K562 (cell line): ENCODE measurements around the gene CSTB. TPM values are rescaled to one million over a fixed set of nuclear protein-coding genes. Genes with fewer than 3 reads are reported as not detected.

Experiments used
- ATAC-seq: fragments of 200-7000 bp; cut with Tn5 transposase; 3 replicates; pipeline ENCODE4 v1.9.1; 2020; ENCODE audit warnings: moderate library complexity
- BruUV-seq: library from RNA; stranded (reverse); fragments of 400-500 nt; replicated peaks from 2 replicates; lab custom pipeline; 2021; lab: Mats Ljungman, UMichigan
- CTCF ChIA-PET: fragments of 300-600 bp; formaldehyde crosslinking; extraction: SDS; loops from one replicate; lab custom pipeline; 2021; ENCODE audit warnings: low intra/inter-chr PET ratio; lab: Yijun Ruan, JAX
- POLR2A ChIA-PET: fragments of 300-600, 350-650 bp; sonication (Branson Sonifier 250); formaldehyde crosslinking; extraction: SDS; loops from one replicate; lab custom pipeline; 2021; ENCODE audit warnings: antibody characterized with exemption, inconsistent platforms; lab: Yijun Ruan, JAX
- DNase-seq, 4 experiments: peaks; one replicate each; pipeline versions ENCODE4 v3.0.0 to v3.0.0-alpha.2; 2011 to 2018; ENCODE audit warnings: low spot score in 3 of 4, mixed read lengths in 3 of 4; ENCODE audit errors: extremely low read depth in 1 of 4
- FAIRE-seq: peaks from 2 replicates; lab custom pipeline; 2011; peaks lifted over from hg19 to GRCh38; lab: Jason Lieb, UNC
- H2AFZ ChIP-seq: 2 replicates; pipeline ENCODE4 v1.6.0; 2011; ENCODE audit warnings: low read depth, low read length, control low read depth, inconsistent platforms
- H3K27ac ChIP-seq: fragments of 200-600 bp; 3 replicates; pipeline ENCODE4 v1.8.0; 2011; ENCODE audit warnings: low read depth, mild to moderate bottlenecking, control low read depth, inconsistent platforms, low read length, moderate library complexity, mixed read lengths; ENCODE audit errors: extremely low read depth
- H3K27me3 ChIP-seq, 2 experiments: fragments of 300-600 bp in 1 of 2; 2 replicates in 1 of 2; 3 replicates in 1 of 2; pipeline versions ENCODE4 v1.6.0 to v1.8.0; 2011; ENCODE audit warnings: inconsistent platforms in 2 of 2, low read length in 2 of 2, mild to moderate bottlenecking in 1 of 2, mixed read lengths in 1 of 2, moderate library complexity in 1 of 2; ENCODE audit not compliant: control insufficient read depth in 2 of 2, insufficient read depth in 2 of 2
- H3K36me3 ChIP-seq: fragments of 300-600 bp; 3 replicates; pipeline ENCODE4 v1.8.0; 2011; ENCODE audit warnings: mild to moderate bottlenecking, low read length, inconsistent platforms; ENCODE audit not compliant: control insufficient read depth, insufficient read depth
- H3K4me1 ChIP-seq, 2 experiments: fragments of 200-600 bp in 1 of 2; replicated peaks in 1 of 2; 2 replicates in 1 of 2; 3 replicates in 1 of 2; pipeline versions ENCODE4 v1.5.1 to v1.8.0; 2011; ENCODE audit warnings: inconsistent platforms in 2 of 2, low read length in 2 of 2, mild to moderate bottlenecking in 1 of 2, mixed read lengths in 1 of 2, moderate library complexity in 1 of 2; ENCODE audit not compliant: control insufficient read depth in 2 of 2, insufficient read depth in 2 of 2
- H3K4me2 ChIP-seq: 2 replicates; pipeline ENCODE4 v1.6.1; 2011; ENCODE audit warnings: low read length, control low read depth, inconsistent platforms, mixed read lengths; ENCODE audit not compliant: insufficient read depth
- H3K4me3 ChIP-seq: fragments of 200-600 bp; sonication (generic), shearing (Covaris generic); 2 replicates; pipeline ENCODE4 v1.5.1; 2016; ENCODE audit warnings: control low read depth, inconsistent platforms
- H3K79me2 ChIP-seq: fragments of 200-600 bp; 3 replicates; pipeline ENCODE4 v1.8.0; 2011; ENCODE audit warnings: low read length, inconsistent platforms; ENCODE audit not compliant: control insufficient read depth, insufficient read depth
- H3K9ac ChIP-seq, 2 experiments: 2 replicates each; pipeline versions ENCODE4 v1.6.0 to v1.6.1; 2011; ENCODE audit warnings: low read depth in 2 of 2, low read length in 2 of 2, control low read depth in 1 of 2, inconsistent platforms in 1 of 2, mild to moderate bottlenecking in 1 of 2, mixed read lengths in 1 of 2; ENCODE audit not compliant: insufficient read depth in 1 of 2
- H3K9me1 ChIP-seq: one replicate; pipeline ENCODE4 v1.6.0; 2011; ENCODE audit warnings: inconsistent platforms, mild to moderate bottlenecking, low read length, moderate library complexity; ENCODE audit not compliant: control insufficient read depth, insufficient read depth
- H3K9me3 ChIP-seq: replicated peaks from 2 replicates; pipeline ENCODE4 v1.5.1; 2011; ENCODE audit warnings: low read depth, low read length, inconsistent platforms; ENCODE audit not compliant: control insufficient read depth, insufficient read depth
- H4K20me1 ChIP-seq: replicated peaks from 2 replicates; pipeline ENCODE4 v1.6.1; 2011; ENCODE audit warnings: low read length, inconsistent platforms, mixed read lengths; ENCODE audit not compliant: control insufficient read depth, insufficient read depth
- POLR2A ChIP-seq: fragments of 450-650 bp; conservative IDR thresholded peaks from 2 replicates; pipeline ENCODE4 v1.6.1; 2016
- POLR2G ChIP-seq: fragments of 200-400 bp; formaldehyde crosslinking; IDR thresholded peaks from 2 replicates; pipeline ENCODE4 v1.6.1; 2017; ENCODE audit warnings: low read depth, mild to moderate bottlenecking, antibody characterized with exemption, low read length, moderate library complexity
- WGBS: fragments of 100-300 bp; shearing (Covaris generic); methylation state at CpG from one replicate; pipeline ENCODE4 v1.1.6; 2016; ENCODE audit warnings: low coverage, mixed read lengths; ENCODE audit not compliant: insufficient coverage; ENCODE audit errors: missing lambda C conversion rate; 5-methylcytosine and 5-hydroxymethylcytosine counted together
- in situ Hi-C: fragments of 300-500 bp; cut with MboI; formaldehyde crosslinking; loops from 4 replicates; pipeline ENCODE4 v1.15.0; 2018; ENCODE audit warnings: inconsistent platforms, mixed read lengths
- intact Hi-C: fragments of 100-400 bp; cut with micrococcal nuclease; formaldehyde crosslinking; loops from 2 replicates; pipeline ENCODE4 v1.14.2; 2022
- polyA plus RNA-seq, 8 experiments: library from polyadenylated mRNA; depleted of rRNA in 4 of 8; stranded (reverse) in 5 of 8; unstranded in 3 of 8; fragments of >200 nt; fragmentation: Nextera tagmentation in 2 of 8; fragmentation: Illumina TruSeq in 1 of 8; extraction: Ambion mirVana in 2 of 8; extraction: Trizol in 1 of 8; gene quantifications; 2 replicates each; pipeline versions ENCODE4 v1.2.1 to v1.2.3, GENCODE V29; 2011 to 2014; ENCODE audit warnings: inconsistent platforms in 1 of 8, missing spikeins in 1 of 8
- total RNA-seq, 7 experiments: library from RNA; depleted of rRNA in 6 of 7; stranded (reverse); fragments of >200 nt in 6 of 7; fragmentation: Illumina TruSeq in 2 of 7; extraction: Trizol in 2 of 7; gene quantifications; 2 replicates each; pipeline versions ENCODE4 v1.2.1 to v1.2.3, GENCODE V29; 2011 to 2021; ENCODE audit warnings: low replicate concordance in 1 of 7
- TF ChIP-seq, protein P1 (sequence below): fragments of 200-800 bp; sonication (Bioruptor generic); IDR thresholded peaks from 2 replicates; pipeline ENCODE4 v1.6.1; 2017; ENCODE audit warnings: missing genetic modification characterization, missing compliant biosample characterization

Gene CSTB
- total and polyA plus RNA-seq, 9 of the 15 experiments (the other 6 are each of a cell fraction or from before 2014, with no cell fraction given), result 12.4 to 65.0 (median 31.7) TPM

GRCh38 chr21:43809346-43809799, 33.3 kb upstream of the CSTB start:
- 0 out of 2 replicates have a peak, but pooled peaks cover 5% of the 10 kb centered on the region for H4K20me1 ChIP-seq
- WGBS, result 92% methylated on average over 16 of the region's 16 CpGs
- intact Hi-C loops, result no loop called here

More at GRCh38 chr21:43809346-43809799, 33.3 kb upstream of the CSTB start:
- Histone ChIP-seq H3K4me2 (no peak overlapping the region), H3K4me1 (peaks cover 18 to 90% of the 10 kb centered on the region in 2 experiments), H3K4me3 (no peak overlapping the region), H3K9me1 (peaks cover 4% of the 10 kb centered on the region), H3K9me3 (no peaks in the 10 kb centered on the region), H3K79me2 (no peaks in the 10 kb centered on the region), H3K27me3 (no peaks in the 10 kb centered on the region), H2AFZ (no peak overlapping the region), H3K27ac (no peak overlapping the region), H3K9ac (peak overlapping the region in 1 of 2 experiments; percentile 71; a peak in 1 of 4 replicates), H3K36me3 (peaks cover 25% of the 10 kb centered on the region; the same call in 2 of the 3 replicates)
- no peak for DNase-seq
- ATAC-seq, result no peak
- CTCF ChIA-PET, result interaction anchor here (0.6 to 1.1 kb wide), 2 partner anchors 134 to 163 kb away, joined by 3 read pairs; no protein-coding TSS in a partner anchor
- TF ChIP-seq, protein P1, sequence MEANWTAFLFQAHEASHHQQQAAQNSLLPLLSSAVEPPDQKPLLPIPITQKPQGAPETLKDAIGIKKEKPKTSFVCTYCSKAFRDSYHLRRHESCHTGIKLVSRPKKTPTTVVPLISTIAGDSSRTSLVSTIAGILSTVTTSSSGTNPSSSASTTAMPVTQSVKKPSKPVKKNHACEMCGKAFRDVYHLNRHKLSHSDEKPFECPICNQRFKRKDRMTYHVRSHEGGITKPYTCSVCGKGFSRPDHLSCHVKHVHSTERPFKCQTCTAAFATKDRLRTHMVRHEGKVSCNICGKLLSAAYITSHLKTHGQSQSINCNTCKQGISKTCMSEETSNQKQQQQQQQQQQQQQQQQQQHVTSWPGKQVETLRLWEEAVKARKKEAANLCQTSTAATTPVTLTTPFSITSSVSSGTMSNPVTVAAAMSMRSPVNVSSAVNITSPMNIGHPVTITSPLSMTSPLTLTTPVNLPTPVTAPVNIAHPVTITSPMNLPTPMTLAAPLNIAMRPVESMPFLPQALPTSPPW (CRISPR knock-in tag), result no peak
- TF ChIP-seq POLR2A (peak; percentile 45; the same call in 1 of the 2 replicates), POLR2G (peak; percentile 55)
- POLR2A ChIA-PET, result interaction anchor here (0.6 to 1.2 kb wide), 7 partner anchors 8 to 230 kb away, joined by 3 to 6 read pairs (median 4); no protein-coding TSS in a partner anchor
- in situ Hi-C loops, result no loop called here
- no TSS peak for BruUV-seq
- no peak for FAIRE-seq
